Endodermal cell (in vitro differentiated cells): ENCODE measurements around the gene CHCT1. TPM values are rescaled to one million over a fixed set of nuclear protein-coding genes. Genes with fewer than 3 reads are reported as not detected.

ENCODE experiments used
- DNase-seq: peaks from one replicate; pipeline ENCODE4 v3.0.0-alpha.2; 2017
- H3K27ac ChIP-seq: 2 replicates; pipeline ENCODE4 v1.5.1; 2013; ENCODE audit warnings: mild to moderate bottlenecking, low read depth, low read length, moderate library complexity
- H3K27me3 ChIP-seq: 2 replicates; pipeline ENCODE4 v1.6.1; 2013; ENCODE audit warnings: mild to moderate bottlenecking, low read length, moderate library complexity; ENCODE audit not compliant: insufficient read depth, control insufficient read depth, poor library complexity, severe bottlenecking
- H3K36me3 ChIP-seq: 2 replicates; pipeline ENCODE4 v1.7.0; 2013; ENCODE audit warnings: mild to moderate bottlenecking, low read length, moderate library complexity; ENCODE audit not compliant: control insufficient read depth, insufficient read depth
- H3K4me1 ChIP-seq: one replicate; pipeline ENCODE4 v1.7.0; 2013; ENCODE audit warnings: low read length; ENCODE audit not compliant: control insufficient read depth, insufficient read depth
- H3K4me3 ChIP-seq: 2 replicates; pipeline ENCODE4 v1.5.1; 2013; ENCODE audit warnings: mild to moderate bottlenecking, low read length, moderate library complexity
- H3K9ac ChIP-seq: 2 replicates; pipeline ENCODE4 v1.6.1; 2013; ENCODE audit warnings: mild to moderate bottlenecking, low read length, moderate library complexity; ENCODE audit not compliant: poor library complexity, severe bottlenecking; ENCODE audit errors: extremely low read depth
- H3K9me3 ChIP-seq: 2 replicates; pipeline ENCODE4 v1.6.1; 2013; ENCODE audit warnings: mild to moderate bottlenecking, low read length, moderate library complexity; ENCODE audit not compliant: control insufficient read depth
- H3K27ac Mint-ChIP-seq: 2 replicates; pipeline ENCODE4 v1.8.0; 2020; ENCODE audit warnings: mixed read lengths
- H3K27me3 Mint-ChIP-seq: 2 replicates; pipeline ENCODE4 v1.8.0; 2021; ENCODE audit warnings: mild to moderate bottlenecking, mixed read lengths; ENCODE audit not compliant: insufficient read depth
- H3K36me3 Mint-ChIP-seq: 2 replicates; pipeline ENCODE4 v1.8.0; 2020; ENCODE audit warnings: low read depth, mixed read lengths
- H3K4me1 Mint-ChIP-seq: 2 replicates; pipeline ENCODE4 v1.8.0; 2020; ENCODE audit warnings: mixed read lengths
- H3K4me3 Mint-ChIP-seq: 2 replicates; pipeline ENCODE4 v1.8.0; 2020; ENCODE audit warnings: mild to moderate bottlenecking, moderate library complexity, mixed read lengths
- H3K9me3 Mint-ChIP-seq: 2 replicates; pipeline ENCODE4 v1.8.0; 2020; ENCODE audit warnings: mild to moderate bottlenecking, mixed read lengths
- CTCF ChIP-seq: fragments of 200-600 bp; sonication (generic); conservative IDR thresholded peaks from 2 replicates; pipeline ENCODE4 v1.5.0; 2021; ENCODE audit warnings: antibody characterized with exemption, mild to moderate bottlenecking
- WGBS, 2 experiments: methylation state at CpG; one replicate each; pipeline versions ENCODE4 v1.1.5 to v1.1.7; 2013; ENCODE audit warnings: missing lambda C conversion rate in 2 of 2, mixed read lengths in 1 of 2; ENCODE audit not compliant: insufficient coverage in 1 of 2, insufficient read length in 1 of 2; 5-methylcytosine and 5-hydroxymethylcytosine counted together
- total RNA-seq, 2 donors: library from RNA; stranded (reverse); fragmentation: NEBNext Ultra II Directional in 1 of 2; extraction: Animal tissue kit (Norgen Biotek cat#: 25700) in 1 of 2; gene quantifications; 2 replicates in 1 of 2; 3 replicates in 1 of 2; pipeline ENCODE4 v1.2.1, GENCODE V29; 2021

Gene CHCT1
- total RNA-seq, 2 donors from 2014 or later, result not detected

- no peaks in the 10 kb centered on the region for H3K27me3 ChIP-seq
- H3K27ac ChIP-seq, result no peak overlapping the region
- 97% methylated on average over 3 of the region's 4 CpGs; no CpG with 5 or more reads in 1 of the 2 experiments for WGBS, 2 experiments
- H3K36me3 ChIP-seq, result peaks cover 70% of the 10 kb centered on the region
- H3K27ac Mint-ChIP-seq, result no peak overlapping the region
- no peak overlapping the region for H3K4me3 Mint-ChIP-seq
- no peaks in the 10 kb centered on the region for H3K4me1 Mint-ChIP-seq
- no peaks in the 10 kb centered on the region for H3K4me1 ChIP-seq
- no peaks in the 10 kb centered on the region for H3K9me3 Mint-ChIP-seq
- no peak for TF ChIP-seq CTCF
- no peaks in the 10 kb centered on the region for H3K27me3 Mint-ChIP-seq
- no peaks in the 10 kb centered on the region for H3K9me3 ChIP-seq
- DNase-seq, result no peak
- H3K4me3 ChIP-seq, result no peak overlapping the region
- H3K36me3 Mint-ChIP-seq, result peaks cover 57% of the 10 kb centered on the region
- H3K9ac ChIP-seq, result no peak overlapping the region
Measured at GRCh38 chr17:60463157-60463835, 41.0 kb downstream of the CHCT1 start.

- no peaks in the 10 kb centered on the region for H3K4me1 ChIP-seq
- H3K36me3 ChIP-seq, result peaks cover 67% of the 10 kb centered on the region
- no peak overlapping the region for H3K4me3 ChIP-seq
- TF ChIP-seq CTCF, result no peak
- H3K27me3 ChIP-seq, result no peaks in the 10 kb centered on the region
- H3K9ac ChIP-seq, result no peak overlapping the region
- H3K27ac ChIP-seq, result no peak overlapping the region
- no peaks in the 10 kb centered on the region for H3K9me3 Mint-ChIP-seq
- H3K4me1 Mint-ChIP-seq, result no peaks in the 10 kb centered on the region
- no peak overlapping the region for H3K27ac Mint-ChIP-seq
- no peaks in the 10 kb centered on the region for H3K9me3 ChIP-seq
- H3K27me3 Mint-ChIP-seq, result no peaks in the 10 kb centered on the region
- 78% methylated on average over 1 of the region's 1 CpG; no CpG with 5 or more reads in 1 of the 2 experiments for WGBS, 2 experiments
- H3K36me3 Mint-ChIP-seq, result peaks cover 49% of the 10 kb centered on the region
- no peak overlapping the region for H3K4me3 Mint-ChIP-seq
- DNase-seq, result no peak
Measured at GRCh38 chr17:60464343-60464742, 42.1 kb downstream of the CHCT1 start.

GRCh38 chr17:60468371-60468770, 46.1 kb downstream of the CHCT1 start:
- Mint-ChIP-seq H3K27me3 (no peaks in the 10 kb centered on the region), H3K4me3 (no peak overlapping the region), H3K36me3 (peaks cover 59% of the 10 kb centered on the region), H3K27ac (no peak overlapping the region), H3K4me1 (no peaks in the 10 kb centered on the region), H3K9me3 (peaks cover 9% of the 10 kb centered on the region)
- Histone ChIP-seq H3K9me3 (peaks cover 17% of the 10 kb centered on the region), H3K36me3 (peaks cover 58% of the 10 kb centered on the region), H3K9ac (no peak overlapping the region), H3K4me1 (no peaks in the 10 kb centered on the region), H3K27ac (no peak overlapping the region), H3K27me3 (no peaks in the 10 kb centered on the region), H3K4me3 (no peak overlapping the region)
- no peak for TF ChIP-seq CTCF
- DNase-seq, result no peak
